NCI-H146 treated with DMSO at 0.1 percent for 48 hours (cell line): ENCODE data around the gene PLN.

ENCODE experiments used
- DNase-seq: peaks from one replicate; lab custom pipeline; 2025; ENCODE audit not compliant: unreplicated experiment; lab: John Stamatoyannopoulos, UW

Gene PLN

GRCh38 chr6:118578617-118579016, 30.5 kb downstream of the PLN start:
- no peak for DNase-seq

DNA sequence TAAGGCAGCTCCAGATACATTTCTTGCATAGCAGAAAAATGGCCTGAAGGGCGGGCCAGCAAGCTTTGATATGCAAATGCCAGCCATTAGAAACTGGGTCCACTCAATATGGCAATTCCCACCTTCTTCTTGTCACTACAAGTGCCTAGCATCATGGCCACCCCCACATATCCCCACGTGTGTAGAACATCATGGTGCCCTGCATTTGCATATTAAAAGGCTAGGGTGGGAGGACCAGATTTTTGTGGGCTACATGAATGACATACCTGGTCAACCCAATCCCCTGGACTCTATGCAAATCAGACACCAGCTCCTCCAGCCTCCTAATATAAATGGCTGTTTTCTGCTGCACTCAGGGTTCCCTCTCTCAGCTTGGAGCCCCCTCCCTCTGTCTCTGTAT, 31.7 kb downstream of the PLN start:
- DNase-seq, result no peak

DNA sequence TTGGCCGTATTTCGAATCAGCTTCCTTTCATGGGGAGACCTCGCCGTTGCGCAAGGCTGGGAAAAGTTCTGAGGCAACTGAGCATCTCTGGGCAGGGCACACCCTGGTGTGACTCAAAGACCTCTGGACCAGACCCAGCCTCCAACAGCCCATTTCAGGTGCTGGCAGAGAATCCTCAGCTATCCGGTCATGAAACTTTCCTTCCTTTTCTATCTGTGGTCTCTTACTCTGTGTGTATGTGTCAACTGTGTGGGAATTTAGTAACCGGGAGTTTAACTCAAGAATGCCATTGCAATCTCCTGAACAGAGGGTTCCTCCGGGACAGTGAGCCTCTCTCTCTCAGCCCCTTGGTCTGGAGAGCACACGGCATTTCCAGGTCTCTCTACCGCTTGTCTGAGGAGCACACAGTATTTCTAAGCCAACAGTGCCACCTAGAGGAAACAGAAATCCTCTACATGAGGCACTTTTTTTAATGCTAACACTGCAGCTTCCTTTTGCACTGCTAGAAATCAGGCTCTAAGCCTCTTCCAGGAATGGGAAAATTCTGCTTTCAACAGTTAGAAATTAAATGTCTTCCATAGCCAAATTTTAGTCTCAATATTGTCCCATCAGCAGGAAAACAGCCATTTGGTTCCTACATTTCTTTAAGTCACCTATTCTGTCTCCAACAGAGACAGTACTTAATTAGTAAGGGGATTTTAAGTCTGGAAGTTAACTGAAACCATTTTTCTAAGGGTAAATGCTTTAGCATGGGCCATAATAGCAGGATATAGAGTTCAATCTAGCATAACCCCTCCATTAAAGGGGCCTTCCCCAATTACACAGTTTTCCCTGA, 32.7 kb downstream of the PLN start:
- peak; percentile 51 for DNase-seq

- no peak for DNase-seq
Observed at GRCh38 chr6:118581489-118581959, 33.4 kb downstream of the PLN start.

DNA sequence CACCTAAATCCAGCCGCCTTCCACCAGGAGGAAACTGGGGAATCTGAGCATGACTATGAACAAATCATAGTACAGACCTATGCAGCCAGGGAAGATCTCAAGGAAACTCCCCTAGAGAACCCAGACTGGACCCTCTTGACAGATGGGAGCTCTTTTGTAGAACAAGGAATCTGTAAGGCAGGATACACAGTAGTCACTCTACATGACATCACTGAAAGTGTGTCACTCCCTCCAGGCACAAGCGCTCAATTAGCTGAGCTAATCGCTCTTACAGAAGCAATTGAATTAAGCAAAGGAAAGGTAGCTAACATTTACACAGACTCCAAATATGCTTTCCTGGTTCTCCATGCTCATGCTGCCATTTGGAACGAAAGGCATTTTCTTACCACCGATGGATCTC, 36.8 kb downstream of the PLN start:
- no peak for DNase-seq

- DNase-seq, result no peak
Observed at GRCh38 chr6:118586746-118587485, 38.8 kb downstream of the PLN start.

DNA sequence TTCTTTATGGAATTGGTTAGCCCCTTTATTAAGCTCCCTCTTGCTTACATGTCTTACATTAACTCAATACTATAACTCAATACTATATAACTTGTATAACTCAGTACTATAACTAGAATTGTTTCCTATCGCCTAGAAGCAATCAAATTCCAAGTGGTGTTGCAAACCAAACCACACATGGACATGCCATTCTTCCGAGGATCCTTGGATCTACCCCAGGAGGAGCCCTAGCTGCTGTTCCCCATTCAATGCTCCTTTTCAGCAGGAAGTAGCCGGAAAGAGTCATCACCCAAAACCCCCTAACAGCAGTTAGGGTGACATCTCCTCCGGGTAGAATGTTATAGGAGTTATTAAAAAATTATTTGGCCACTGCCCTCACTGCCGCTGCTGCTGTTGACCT, 40.5 kb downstream of the PLN start:
- no peak for DNase-seq

- DNase-seq, result no peak
Observed at GRCh38 chr6:118589186-118589585, 41.1 kb downstream of the PLN start.

DNA sequence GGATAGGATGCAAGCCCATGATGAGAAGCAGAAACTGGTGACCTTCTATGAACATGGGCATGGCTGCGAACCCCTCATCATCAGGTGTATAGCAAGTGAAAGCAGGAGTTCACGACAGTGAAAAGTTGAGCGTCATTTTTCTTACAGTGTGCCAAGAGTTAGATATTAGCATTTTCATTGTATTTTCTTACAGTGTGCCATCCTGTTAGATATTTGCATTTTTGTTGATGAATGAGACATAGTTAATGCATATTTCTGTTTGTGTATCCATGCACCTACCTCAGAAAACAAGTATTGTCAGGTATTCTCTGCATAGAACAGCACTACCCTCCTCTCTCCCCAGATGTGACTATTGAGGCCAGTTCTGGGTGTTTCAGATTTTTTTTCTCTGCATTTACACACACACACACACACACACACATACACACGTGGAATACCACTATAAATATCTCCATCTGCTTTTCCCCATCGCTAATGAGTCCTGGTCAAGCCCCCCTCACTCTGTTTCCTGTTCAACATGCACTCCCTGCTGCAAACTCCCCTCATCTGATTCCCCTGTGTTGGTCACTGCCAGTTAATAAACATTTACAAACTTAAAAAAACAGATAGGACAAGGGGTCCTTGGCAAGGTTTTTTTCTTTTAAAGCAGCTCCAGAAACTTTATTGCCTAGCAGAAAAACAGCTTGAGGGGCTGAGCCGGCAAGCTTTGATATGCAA, 41.7 kb downstream of the PLN start:
- no peak for DNase-seq

GRCh38 chr6:118591897-118592296, 43.8 kb downstream of the PLN start:
- DNase-seq, result no peak

GRCh38 chr6:118594877-118595276, 46.8 kb downstream of the PLN start:
- no peak for DNase-seq

GRCh38 chr6:118596774-118597320, 48.8 kb downstream of the PLN start:
- DNase-seq, result no peak

- no peak for DNase-seq
Observed at GRCh38 chr6:118597636-118598035, 49.5 kb downstream of the PLN start.

DNA sequence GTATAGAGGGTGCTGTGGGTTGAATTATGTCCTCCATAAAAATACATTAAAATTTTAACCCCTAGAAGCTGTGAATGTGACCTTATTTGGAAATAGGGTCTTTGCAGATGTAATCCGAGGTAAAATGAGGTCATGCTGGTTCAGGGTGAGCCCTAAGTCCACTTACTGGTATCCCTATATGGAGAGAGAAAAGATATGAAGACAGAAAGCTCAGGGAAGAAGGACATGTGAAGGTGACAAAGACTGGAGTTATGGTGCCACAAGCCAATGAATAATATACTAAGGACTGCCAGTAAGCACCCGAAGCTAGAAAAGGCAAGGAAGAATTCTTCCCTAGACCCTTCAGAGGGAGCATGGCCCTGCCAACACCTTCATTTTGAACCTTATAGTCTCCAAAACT, 50.2 kb downstream of the PLN start:
- DNase-seq, result no peak

GRCh38 chr6:118602300-118602699, 54.2 kb downstream of the PLN start:
- no peak for DNase-seq

DNA sequence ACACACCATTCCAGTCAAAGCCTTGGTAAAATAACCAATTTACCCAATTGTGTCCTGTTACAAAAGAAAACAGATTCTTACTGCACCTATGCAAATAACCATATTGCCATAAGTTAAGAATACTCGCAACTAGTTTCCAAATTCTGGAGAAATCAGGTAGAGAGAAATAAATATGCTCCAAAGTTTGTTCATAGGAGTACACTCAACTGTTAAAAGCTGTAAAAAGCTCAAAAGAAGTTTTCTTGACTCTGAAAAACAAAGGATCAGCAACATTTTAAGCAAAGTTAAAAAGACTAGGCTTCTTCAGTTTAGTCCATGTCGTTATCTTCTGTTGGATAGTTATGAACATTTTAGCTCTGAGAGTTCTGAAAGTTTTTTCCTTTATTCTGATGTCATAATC, 55.3 kb downstream of the PLN start:
- DNase-seq, result no peak

DNA sequence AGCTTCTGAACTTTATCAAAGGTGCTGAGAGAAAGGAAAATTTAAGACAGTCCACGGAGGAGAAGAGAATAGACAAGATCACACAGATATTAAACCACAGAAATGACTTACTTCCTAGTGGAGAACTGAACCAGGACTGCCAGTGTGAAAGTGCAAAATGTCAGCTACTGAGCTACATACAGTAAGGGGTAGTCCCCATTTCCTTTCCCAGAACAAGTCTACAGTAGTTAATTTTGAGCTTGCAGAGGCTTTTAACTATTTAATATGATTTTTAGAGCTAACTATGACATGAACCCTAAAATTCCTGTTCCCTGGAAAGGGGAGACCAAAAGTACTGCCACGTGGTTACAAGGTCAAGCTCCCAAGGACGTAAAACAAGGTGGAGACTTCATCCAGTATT, 58.2 kb downstream of the PLN start:
- DNase-seq, result no peak

GRCh38 chr6:118606858-118607257, 58.8 kb downstream of the PLN start:
- no peak for DNase-seq
